Common myeloid progenitor, CD34-positive (primary cell): Measurements from ENCODE around the gene AGO3. TPM values are rescaled to one million over a fixed set of nuclear protein-coding genes. Genes with fewer than 3 reads are reported as not detected.

Source experiments
- CTCF ChIA-PET: fragments of 350-600 bp; sonication (Branson Sonifier 250); formaldehyde crosslinking; loops from one replicate; lab custom pipeline; 2021; ENCODE audit warnings: antibody characterized with exemption; lab: Charles Lee
- POLR2A ChIA-PET: fragments of 350-600 bp; sonication (Branson Sonifier 250); formaldehyde crosslinking; loops from one replicate; lab custom pipeline; 2021; ENCODE audit warnings: antibody characterized with exemption; lab: Charles Lee
- DNase-seq, 3 donors: peaks; one replicate each; pipeline versions ENCODE4 v3.0.0 to v3.0.0-alpha.2; 2013
- H3K27ac ChIP-seq, 2 experiments: 1 replicate in 1 of 2; 2 replicates in 1 of 2; pipeline ENCODE4 v1.7.0; 2013; ENCODE audit warnings: inconsistent platforms in 2 of 2, low read length in 2 of 2, mild to moderate bottlenecking in 2 of 2, low read depth in 1 of 2, moderate library complexity in 1 of 2; ENCODE audit not compliant: severe bottlenecking in 2 of 2, insufficient read depth in 1 of 2, poor library complexity in 1 of 2
- H3K27me3 ChIP-seq, 5 experiments: replicated peaks in 2 of 5; 1 replicate in 3 of 5; 2 replicates in 2 of 5; pipeline versions ENCODE4 v1.6.1 to v1.7.0; 2013; ENCODE audit warnings: low read length in 4 of 5, mild to moderate bottlenecking in 2 of 5, moderate library complexity in 2 of 5, inconsistent platforms in 1 of 5; ENCODE audit not compliant: insufficient read depth in 5 of 5, control insufficient read depth in 4 of 5
- H3K36me3 ChIP-seq, 4 experiments: 1 replicate in 2 of 4; 2 replicates in 2 of 4; pipeline versions ENCODE4 v1.6.1 to v1.7.0; 2013; ENCODE audit warnings: low read length in 3 of 4, control low read depth in 1 of 4, mild to moderate bottlenecking in 1 of 4; ENCODE audit not compliant: control insufficient read depth in 4 of 4, insufficient read depth in 4 of 4
- H3K4me1 ChIP-seq, 4 experiments: 1 replicate in 3 of 4; 2 replicates in 1 of 4; pipeline versions ENCODE4 v1.6.1 to v1.7.1; 2013; ENCODE audit warnings: low read length in 3 of 4, mild to moderate bottlenecking in 3 of 4, control low read depth in 1 of 4, inconsistent platforms in 1 of 4, moderate library complexity in 1 of 4; ENCODE audit not compliant: control insufficient read depth in 4 of 4, insufficient read depth in 4 of 4; ENCODE audit errors: control extremely low read depth in 1 of 4
- H3K4me3 ChIP-seq, 7 experiments: 1 replicate in 4 of 7; 2 replicates in 3 of 7; pipeline versions ENCODE4 v1.5.1 to v1.7.0; 2013; ENCODE audit warnings: mild to moderate bottlenecking in 7 of 7, low read length in 6 of 7, moderate library complexity in 6 of 7, inconsistent platforms in 2 of 7, low read depth in 2 of 7, control low read depth in 1 of 7; ENCODE audit not compliant: insufficient read depth in 4 of 7, control insufficient read depth in 1 of 7; ENCODE audit errors: extremely low read depth in 1 of 7
- H3K9me3 ChIP-seq, 5 experiments: 1 replicate in 4 of 5; 2 replicates in 1 of 5; pipeline versions ENCODE4 v1.6.1 to v1.7.1; 2013; ENCODE audit warnings: low read length in 4 of 5, mild to moderate bottlenecking in 2 of 5, inconsistent platforms in 1 of 5, low read depth in 1 of 5, moderate library complexity in 1 of 5; ENCODE audit not compliant: control insufficient read depth in 4 of 5, insufficient read depth in 2 of 5; ENCODE audit errors: control extremely low read depth in 1 of 5
- WGBS: methylation state at CpG from one replicate; pipeline ENCODE4 v1.1.5; 2013; ENCODE audit not compliant: insufficient coverage; 5-methylcytosine and 5-hydroxymethylcytosine counted together
- polyA plus RNA-seq: library from polyadenylated mRNA; unstranded; fragments of 120-200 nt; gene quantifications from one replicate; pipeline ENCODE4 v1.2.1, GENCODE V29; 2013

The AGO3 gene
- 10.4 TPM for polyA plus RNA-seq

- peak; percentile 85 to 96 (median 94) for DNase-seq
- peak within 1 kb of the TSS; percentile 89 to 97 for H3K27ac ChIP-seq
- under 1% methylated on average over 88 of the region's 112 CpGs for WGBS
- H3K9me3 ChIP-seq = no peaks in the 10 kb centered on the region
- H3K36me3 ChIP-seq = peaks cover 0 to 3% (median 1%) of the 10 kb centered on the region in 4 experiments
- ChIA-PET CTCF (interaction anchor here (0.9 to 1.2 kb wide), 5 partner anchors 11 to 59 kb away, joined by 3 to 4 read pairs (median 4); partner anchors contain the start of gene AGO1), POLR2A (interaction anchor here (0.6 to 1.5 kb wide), 12 partner anchors 10 to 156 kb away, joined by 3 to 10 read pairs (median 3); no protein-coding TSS in a partner anchor)
- H3K4me1 ChIP-seq = peaks cover 6 to 37% (median 26%) of the 10 kb centered on the region in 4 experiments
- no peaks in the 10 kb centered on the region for H3K27me3 ChIP-seq
- H3K4me3 ChIP-seq = peak within 1 kb of the TSS; percentile 83 to 98 (median 90)
Observed at GRCh38 chr1:35930593-35931445, at the start of gene AGO3. TSS of gene AGO3 (plus strand) at chr1:35931105. CDS start at chr1:35931427, 322 bp downstream.

- Histone ChIP-seq H3K27ac (no peak overlapping the region), H3K9me3 (no peaks in the 10 kb centered on the region), H3K27me3 (no peaks in the 10 kb centered on the region), H3K4me1 (peaks cover 5 to 47% (median 40%) of the 10 kb centered on the region in 4 experiments), H3K4me3 (peak overlapping the region in 3 of 7 experiments; percentile 1 to 39 (median 4)), H3K36me3 (no peaks in the 10 kb centered on the region)
- WGBS = 0% methylated on average over 4 of the region's 4 CpGs
- DNase-seq = peak in 2 of 3 donors; percentile 65 to 78
- CTCF ChIA-PET = interaction anchor here (0.6 to 4.9 kb wide), 9 partner anchors 9 to 28 kb away, joined by 3 to 27 read pairs (median 6); no protein-coding TSS in a partner anchor
- POLR2A ChIA-PET = interaction anchor here (0.7 to 0.8 kb wide), 2 partner anchors 48 to 49 kb away, joined by 4 read pairs; partner anchors contain the start of gene AGO3
Observed at GRCh38 chr1:35881850-35882273, 49.0 kb upstream of the AGO3 start.

GRCh38 chr1:35882586-35882944 lies 48.3 kb upstream of the AGO3 start:
- Histone ChIP-seq H3K27me3 (no peaks in the 10 kb centered on the region), H3K4me1 (peaks cover 9 to 54% (median 47%) of the 10 kb centered on the region in 4 experiments), H3K36me3 (no peaks in the 10 kb centered on the region), H3K9me3 (no peaks in the 10 kb centered on the region), H3K27ac (no peak overlapping the region), H3K4me3 (peak overlapping the region in 3 of 7 experiments; percentile 96 to 99 (median 98))
- ChIA-PET CTCF (interaction anchor here (0.6 to 4.9 kb wide), 13 partner anchors 10 to 343 kb away, joined by 3 to 27 read pairs (median 4); partner anchors contain the start of gene AGO3), POLR2A (interaction anchor here (0.6 to 0.8 kb wide), 3 partner anchors 48 to 60 kb away, joined by 3 to 4 read pairs (median 4); partner anchors contain the start of gene AGO3)
- 59% methylated on average over 16 of the region's 16 CpGs for WGBS
- peak in 2 of 3 donors; percentile 16 to 36 for DNase-seq

GRCh38 chr1:35882945-35883634 lies 47.8 kb upstream of the AGO3 start, which contains the start of gene AGO1:
TSS of gene AGO1 (plus strand) at chr1:35883209. CDS start at chr1:35883422, 213 bp downstream.
- peak; percentile 93 to 96 (median 96) for DNase-seq
- H3K4me3 ChIP-seq = peak within 1 kb of the TSS; percentile 75 to 99 (median 96)
- under 1% methylated on average over 58 of the region's 58 CpGs for WGBS
- peak within 1 kb of the TSS; percentile 54 to 79 for H3K27ac ChIP-seq
- no peaks in the 10 kb centered on the region for H3K36me3 ChIP-seq
- CTCF ChIA-PET = interaction anchor here (0.6 to 4.9 kb wide), 14 partner anchors 10 to 343 kb away, joined by 3 to 27 read pairs (median 4); partner anchors contain the start of gene AGO3
- H3K4me1 ChIP-seq = peaks cover 14 to 60% (median 50%) of the 10 kb centered on the region in 4 experiments
- no peaks in the 10 kb centered on the region for H3K9me3 ChIP-seq
- no peaks in the 10 kb centered on the region for H3K27me3 ChIP-seq
- POLR2A ChIA-PET = interaction anchor here (0.6 kb wide), 2 partner anchors 14 to 59 kb away, joined by 3 to 4 read pairs; no protein-coding TSS in a partner anchor

GRCh38 chr1:35883635-35884101 lies 47.2 kb upstream of the AGO3 start:
- WGBS = under 1% methylated on average over 11 of the region's 29 CpGs
- DNase-seq = peak; percentile 46 to 66 (median 66)
- no peaks in the 10 kb centered on the region for H3K9me3 ChIP-seq
- peaks cover 14 to 63% (median 51%) of the 10 kb centered on the region in 4 experiments for H3K4me1 ChIP-seq
- ChIA-PET POLR2A (interaction anchor here (0.6 kb wide), 1 partner anchor 15 kb away, joined by 4 read pairs; no protein-coding TSS in a partner anchor), CTCF (interaction anchor here (0.6 to 4.9 kb wide), 12 partner anchors 9 to 342 kb away, joined by 3 to 27 read pairs (median 4); partner anchors contain the start of gene AGO3)
- H3K27ac ChIP-seq = peak overlapping the region; percentile 54 to 79
- H3K36me3 ChIP-seq = peaks cover 0 to 4% (median 1%) of the 10 kb centered on the region in 4 experiments
- no peaks in the 10 kb centered on the region for H3K27me3 ChIP-seq
- H3K4me3 ChIP-seq = peak overlapping the region; percentile 75 to 99 (median 96)

- H3K27ac ChIP-seq = peak overlapping the region in 1 of 2 experiments; percentile 45
- CTCF ChIA-PET = interaction anchor here (1.3 to 1.8 kb wide), 2 partner anchors 13 to 21 kb away, joined by 3 to 4 read pairs; no protein-coding TSS in a partner anchor
- peaks cover 0 to 11% (median 4%) of the 10 kb centered on the region in 4 experiments for H3K36me3 ChIP-seq
Observed at GRCh38 chr1:35884934-35885333, 46.0 kb upstream of the AGO3 start.

More at GRCh38 chr1:35884934-35885333, 46.0 kb upstream of the AGO3 start:
- no peaks in the 10 kb centered on the region for H3K27me3 ChIP-seq
- WGBS = 67% methylated on average over 1 of the region's 2 CpGs
- POLR2A ChIA-PET = no interaction called here
- H3K9me3 ChIP-seq = no peaks in the 10 kb centered on the region
- H3K4me3 ChIP-seq = no peak overlapping the region
- H3K4me1 ChIP-seq = peaks cover 14 to 65% (median 51%) of the 10 kb centered on the region in 4 experiments
- DNase-seq = no peak
